Endothelial cell of umbilical vein (primary cell): ENCODE data around the gene IRF3. TPM values are rescaled to one million over a fixed set of nuclear protein-coding genes. Genes with fewer than 3 reads are reported as not detected.
A peak's percentile ranks its signal among the peaks of the same experiment; 100 is the strongest.

Experiments used
- BruUV-seq: library from RNA; stranded (reverse); fragments of 400-500 nt; replicated peaks from 2 replicates; lab custom pipeline; 2021; lab: Mats Ljungman, UMichigan
- CTCF ChIA-PET: fragments of 300-600, 350-600 bp; sonication (Branson Sonifier 250); formaldehyde crosslinking; loops from one replicate; lab custom pipeline; 2021; ENCODE audit warnings: antibody characterized with exemption, inconsistent platforms; lab: Charles Lee
- POLR2A ChIA-PET: fragments of 300-600, 350-600 bp; sonication (Branson Sonifier 250); formaldehyde crosslinking; loops from one replicate; lab custom pipeline; 2021; ENCODE audit warnings: antibody characterized with exemption, inconsistent platforms; lab: Charles Lee
- DNase-seq: peaks from one replicate; pipeline ENCODE4 v3.0.0-alpha.2; 2011; ENCODE audit warnings: low read depth, low spot score
- FAIRE-seq: peaks from 2 replicates; lab custom pipeline; 2011; peaks lifted over from hg19 to GRCh38; lab: Jason Lieb, UNC
- H2AFZ ChIP-seq: 2 replicates; pipeline ENCODE4 v1.6.0; 2012; ENCODE audit warnings: low read depth, low read length, control low read depth, inconsistent platforms
- H3K27ac ChIP-seq: 2 replicates; pipeline ENCODE4 v1.5.1; 2011; ENCODE audit warnings: low read depth, mild to moderate bottlenecking, control low read depth, low read length, moderate library complexity; ENCODE audit not compliant: insufficient read depth
- H3K27me3 ChIP-seq, 2 experiments: 2 replicates each; pipeline versions ENCODE4 v1.6.0 to v1.6.1; 2011; ENCODE audit warnings: low read length in 2 of 2, mixed read lengths in 1 of 2; ENCODE audit not compliant: control insufficient read depth in 2 of 2, insufficient read depth in 2 of 2
- H3K36me3 ChIP-seq, 2 experiments: 2 replicates in 1 of 2; 3 replicates in 1 of 2; pipeline ENCODE4 v1.5.1; 2011; ENCODE audit warnings: low read length in 2 of 2, mild to moderate bottlenecking in 1 of 2, moderate library complexity in 1 of 2; ENCODE audit not compliant: control insufficient read depth in 2 of 2, insufficient read depth in 2 of 2; ENCODE audit errors: extremely low read depth in 1 of 2
- H3K4me1 ChIP-seq: 3 replicates; pipeline ENCODE4 v1.5.1; 2011; ENCODE audit warnings: mild to moderate bottlenecking, low read length; ENCODE audit not compliant: control insufficient read depth, insufficient read depth; ENCODE audit errors: extremely low read depth
- H3K4me2 ChIP-seq: 2 replicates; pipeline ENCODE4 v1.6.1; 2011; ENCODE audit warnings: low read length, control low read depth, mixed read lengths; ENCODE audit not compliant: insufficient read depth
- H3K4me3 ChIP-seq, 3 experiments: fragments of 200-600 bp in 1 of 3; sonication (generic), shearing (Covaris generic) in 1 of 3; replicated peaks in 1 of 3; 2 replicates each; pipeline ENCODE4 v1.5.1; 2011 to 2016; ENCODE audit warnings: control low read depth in 3 of 3, low read length in 3 of 3, mild to moderate bottlenecking in 2 of 3, inconsistent platforms in 1 of 3, low read depth in 1 of 3, moderate library complexity in 1 of 3; ENCODE audit not compliant: insufficient read depth in 1 of 3
- H3K79me2 ChIP-seq: 2 replicates; pipeline ENCODE4 v1.6.0; 2012; ENCODE audit warnings: low read length, inconsistent platforms; ENCODE audit not compliant: control insufficient read depth, insufficient read depth
- H3K9ac ChIP-seq: replicated peaks from 2 replicates; pipeline ENCODE3; 2011; ENCODE audit warnings: low read length, control low read depth; ENCODE audit not compliant: insufficient read depth; ENCODE audit errors: extremely low read depth
- H3K9me1 ChIP-seq: replicated peaks from 3 replicates; pipeline ENCODE4 v1.6.0; 2011; ENCODE audit warnings: mild to moderate bottlenecking, low read length; ENCODE audit not compliant: control insufficient read depth, insufficient read depth; ENCODE audit errors: extremely low read depth
- H3K9me3 ChIP-seq: replicated peaks from 2 replicates; pipeline ENCODE4 v1.5.1; 2012; ENCODE audit warnings: low read length, inconsistent platforms; ENCODE audit not compliant: control insufficient read depth, insufficient read depth
- H4K20me1 ChIP-seq: replicated peaks from 2 replicates; pipeline ENCODE3; 2011; ENCODE audit warnings: mild to moderate bottlenecking, low read length; ENCODE audit not compliant: control insufficient read depth, insufficient read depth; ENCODE audit errors: extremely low read depth
- CTCF ChIP-seq, 2 donors: IDR thresholded peaks; 1 replicate in 1 of 2; 2 replicates in 1 of 2; pipeline ENCODE4 v1.5.1; 2011; ENCODE audit warnings: low read length in 2 of 2, mild to moderate bottlenecking in 2 of 2, moderate library complexity in 2 of 2, control low read depth in 1 of 2, inconsistent platforms in 1 of 2, low read depth in 1 of 2; ENCODE audit not compliant: insufficient read depth in 1 of 2; ENCODE audit errors: extremely low read depth in 1 of 2
- MAX ChIP-seq: IDR thresholded peaks from 2 replicates; pipeline ENCODE4 v1.6.1; 2011; ENCODE audit not compliant: insufficient read depth, insufficient read length
- dilution Hi-C: fragments of 300-500 bp; cut with MboI; formaldehyde crosslinking; loops from one replicate; pipeline ENCODE4 v1.15.0; 2019; ENCODE audit warnings: low sequenced_read_pairs; ENCODE audit not compliant: extremely low pct_ligation_motif_present
- intact Hi-C: fragments of 100-400 bp; cut with micrococcal nuclease; formaldehyde crosslinking; loops from one replicate; pipeline ENCODE4 v1.10.0; 2022
- polyA plus RNA-seq, 4 experiments: library from polyadenylated mRNA; depleted of rRNA in 3 of 4; stranded (reverse) in 3 of 4; unstranded in 1 of 4; fragments of >200 nt; gene quantifications; 2 replicates each; pipeline versions ENCODE4 v1.2.1 to v1.2.3, GENCODE V29; 2011 to 2012; ENCODE audit warnings: missing spikeins in 1 of 4
- total RNA-seq: library from RNA; stranded (reverse); gene quantifications from 2 replicates; pipeline ENCODE4 v1.2.3, GENCODE V29; 2021

The IRF3 gene
- total and polyA plus RNA-seq, 2 donors (not counting 3 experiments of a cell fraction or from before 2014, with no cell fraction given): 64.8 to 73.5 TPM

- CTCF ChIA-PET: interaction anchor here (1.0 to 3.2 kb wide), 5 partner anchors 13 to 175 kb away, joined by 3 to 15 read pairs (median 4); partner anchors contain the start of genes BCL2L12, FUZ and IRF3
- peak; percentile 76 for FAIRE-seq
- H2AFZ ChIP-seq: no peak overlapping the region
Measured at GRCh38 chr19:49677901-49678674, 12.4 kb upstream of the IRF3 start.

More at GRCh38 chr19:49677901-49678674, 12.4 kb upstream of the IRF3 start:
- Histone ChIP-seq H3K79me2 (peaks cover 45% of the 10 kb centered on the region), H3K9me3 (no peaks in the 10 kb centered on the region), H3K9me1 (no peaks in the 10 kb centered on the region), H3K4me3 (peak overlapping the region; percentile 69 to 97 (median 78)), H3K4me1 (peaks cover 23% of the 10 kb centered on the region), H4K20me1 (no peaks in the 10 kb centered on the region), H3K4me2 (peak overlapping the region; percentile 95), H3K27ac (peak overlapping the region; percentile 46), H3K9ac (peak overlapping the region; percentile 89), H3K27me3 (no peaks in the 10 kb centered on the region), H3K36me3 (peaks cover 7 to 9% of the 10 kb centered on the region in 2 experiments)
- peak; percentile 77 for DNase-seq
- TSS peak; percentile 17 for BruUV-seq
- intact Hi-C loops (loop anchor here (2.0 to 5.0 kb wide), 2 partner anchors 63 to 189 kb away; partner anchors contain the start of gene PNKP), dilution Hi-C loops (no loop called here)
- peak; percentile 57 to 73 for TF ChIP-seq CTCF (IDR thresholded peaks at IDR 0.05; ENCODE audit: extremely low read depth in 1 of 2, insufficient read depth in 1 of 2, low read depth in 1 of 2, low read length in 2 of 2)
- TF ChIP-seq MAX: no peak
- POLR2A ChIA-PET: interaction anchor here (0.9 to 3.0 kb wide), 3 partner anchors 38 to 175 kb away, joined by 3 to 15 read pairs (median 3); partner anchors contain the start of gene RRAS
